HEK293T (cell line): ENCODE measurements around the gene MEST.

Source experiments
- BHLHE40 ChIP-seq: fragments of 450-650 bp; IDR thresholded peaks from 2 replicates; pipeline ENCODE4 v1.6.1; 2016; ENCODE audit warnings: mild to moderate bottlenecking, moderate library complexity, borderline replicate concordance
- CTBP1 ChIP-seq: fragments of 450-650 bp; IDR thresholded peaks from 2 replicates; pipeline ENCODE4 v1.6.1; 2016; ENCODE audit warnings: borderline replicate concordance
- FOXA1 ChIP-seq: fragments of 450-650 bp; IDR thresholded peaks from 2 replicates; pipeline ENCODE4 v1.6.1; 2016; ENCODE audit warnings: mild to moderate bottlenecking
- FOXK2 ChIP-seq: fragments of 450-650 bp; IDR thresholded peaks from 2 replicates; pipeline ENCODE4 v1.6.1; 2016; ENCODE audit warnings: mild to moderate bottlenecking
- FOXM1 ChIP-seq: fragments of 450-650 bp; IDR thresholded peaks from 2 replicates; pipeline ENCODE4 v1.6.1; 2017; ENCODE audit warnings: mild to moderate bottlenecking, borderline replicate concordance
- HDGF ChIP-seq: fragments of 450-650 bp; IDR thresholded peaks from 2 replicates; pipeline ENCODE4 v1.6.1; 2017; ENCODE audit warnings: antibody characterized with exemption, borderline replicate concordance
- L3MBTL2 ChIP-seq: fragments of 450-650 bp; conservative IDR thresholded peaks from 2 replicates; pipeline ENCODE4 v1.6.1; 2016; ENCODE audit warnings: mild to moderate bottlenecking
- LEF1 ChIP-seq: fragments of 450-650 bp; IDR thresholded peaks from 2 replicates; pipeline ENCODE4 v1.6.1; 2017; ENCODE audit warnings: mild to moderate bottlenecking, borderline replicate concordance
- NFRKB ChIP-seq: fragments of 450-650 bp; IDR thresholded peaks from 2 replicates; pipeline ENCODE4 v1.6.1; 2016; ENCODE audit warnings: mild to moderate bottlenecking, moderate library complexity
- SP1 ChIP-seq: fragments of 450-650 bp; IDR thresholded peaks from 2 replicates; pipeline ENCODE4 v1.6.1; 2017
- SUZ12 ChIP-seq: fragments of 450-650 bp; IDR thresholded peaks from 2 replicates; pipeline ENCODE4 v1.6.1; 2016; ENCODE audit warnings: mild to moderate bottlenecking
- TARDBP ChIP-seq: fragments of 450-650 bp; IDR thresholded peaks from 2 replicates; pipeline ENCODE4 v1.6.1; 2016
- ZNF384 ChIP-seq: fragments of 450-650 bp; IDR thresholded peaks from 2 replicates; pipeline ENCODE4 v1.6.1; 2016

- TF ChIP-seq HDGF: no peak
- no peak for TF ChIP-seq FOXA1
- no peak for TF ChIP-seq L3MBTL2
- no peak for TF ChIP-seq TARDBP
- no peak for TF ChIP-seq SP1
- TF ChIP-seq SUZ12: no peak
- TF ChIP-seq FOXK2: no peak
- no peak for TF ChIP-seq ZNF384
- no peak for TF ChIP-seq FOXM1
- no peak for TF ChIP-seq NFRKB
- no peak for TF ChIP-seq LEF1
- TF ChIP-seq CTBP1: no peak
- no peak for TF ChIP-seq BHLHE40
Measured at GRCh38 chr7:130471974-130472373, 19.9 kb upstream of the MEST start.
